ENCODE results near the gene PCDHA7.
"Not testable (repeated sequence)": the region's sequence is repeated elsewhere in the genome, so short reads cannot be mapped to it uniquely, and the experiment has no call there.

PCDHA7 gene, protein sequence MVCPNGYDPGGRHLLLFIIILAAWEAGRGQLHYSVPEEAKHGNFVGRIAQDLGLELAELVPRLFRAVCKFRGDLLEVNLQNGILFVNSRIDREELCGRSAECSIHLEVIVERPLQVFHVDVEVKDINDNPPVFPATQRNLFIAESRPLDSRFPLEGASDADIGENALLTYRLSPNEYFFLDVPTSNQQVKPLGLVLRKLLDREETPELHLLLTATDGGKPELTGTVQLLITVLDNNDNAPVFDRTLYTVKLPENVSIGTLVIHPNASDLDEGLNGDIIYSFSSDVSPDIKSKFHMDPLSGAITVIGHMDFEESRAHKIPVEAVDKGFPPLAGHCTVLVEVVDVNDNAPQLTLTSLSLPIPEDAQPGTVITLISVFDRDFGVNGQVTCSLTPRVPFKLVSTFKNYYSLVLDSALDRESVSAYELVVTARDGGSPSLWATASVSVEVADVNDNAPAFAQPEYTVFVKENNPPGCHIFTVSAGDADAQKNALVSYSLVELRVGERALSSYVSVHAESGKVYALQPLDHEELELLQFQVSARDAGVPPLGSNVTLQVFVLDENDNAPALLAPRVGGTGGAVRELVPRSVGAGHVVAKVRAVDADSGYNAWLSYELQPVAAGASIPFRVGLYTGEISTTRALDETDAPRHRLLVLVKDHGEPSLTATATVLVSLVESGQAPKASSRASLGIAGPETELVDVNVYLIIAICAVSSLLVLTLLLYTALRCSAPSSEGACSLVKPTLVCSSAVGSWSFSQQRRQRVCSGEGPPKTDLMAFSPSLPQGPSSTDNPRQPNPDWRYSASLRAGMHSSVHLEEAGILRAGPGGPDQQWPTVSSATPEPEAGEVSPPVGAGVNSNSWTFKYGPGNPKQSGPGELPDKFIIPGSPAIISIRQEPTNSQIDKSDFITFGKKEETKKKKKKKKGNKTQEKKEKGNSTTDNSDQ

DNA sequence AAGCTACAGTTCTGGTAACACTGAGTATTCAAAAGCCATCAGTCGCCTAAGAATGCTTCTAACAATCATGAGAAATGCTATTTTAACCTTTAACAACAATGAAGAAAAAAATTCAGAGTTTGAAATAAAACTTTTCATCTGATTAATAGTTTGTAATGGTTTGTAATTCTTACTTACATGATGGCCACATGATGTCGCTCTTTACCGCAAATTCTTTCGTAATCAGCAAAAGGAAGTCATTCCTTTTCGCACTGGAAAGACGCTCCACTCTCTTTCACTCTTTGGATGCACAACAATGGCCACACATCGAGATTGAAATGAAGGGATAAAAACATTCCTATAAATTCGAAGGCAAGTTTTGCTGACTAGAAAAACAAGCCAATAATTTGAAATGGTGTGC is at the start of gene PCDHA7:
TSS of gene PCDHA7 (plus strand) at position 277 of the 400 bp plus-strand sequence. CDS start at position 392, 115 bp downstream.
- DNase-seq = no peak

DNA sequence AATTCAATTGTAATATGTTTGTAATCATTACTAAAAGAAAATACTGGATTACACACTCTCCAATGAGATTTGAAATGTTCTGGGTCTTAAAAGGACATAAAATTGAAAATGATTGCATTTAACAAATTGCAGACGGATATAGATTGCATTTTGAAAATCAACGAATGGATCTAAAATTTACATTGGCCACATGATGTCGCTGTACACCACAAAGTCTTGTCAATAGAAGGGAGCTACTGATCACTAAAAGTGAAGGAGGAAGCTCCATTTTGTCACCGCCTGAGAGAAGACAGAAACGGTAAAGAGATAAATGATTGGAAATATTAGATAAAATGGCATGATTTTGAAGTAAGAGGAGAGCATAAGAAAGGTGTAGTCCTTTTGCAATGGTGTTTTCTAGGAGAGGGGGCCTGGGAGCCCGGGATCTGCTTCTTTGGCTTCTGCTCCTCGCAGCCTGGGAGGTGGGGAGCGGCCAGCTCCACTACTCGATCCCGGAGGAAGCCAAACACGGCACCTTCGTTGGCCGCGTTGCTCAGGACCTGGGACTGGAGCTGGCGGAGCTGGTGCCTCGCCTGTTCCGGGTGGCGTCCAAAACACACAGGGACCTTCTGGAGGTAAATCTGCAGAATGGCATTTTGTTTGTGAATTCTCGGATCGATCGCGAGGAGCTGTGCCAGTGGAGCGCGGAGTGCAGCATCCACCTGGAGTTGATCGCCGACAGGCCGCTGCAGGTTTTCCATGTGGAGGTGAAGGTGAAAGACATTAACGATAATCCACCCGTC is 48.0 kb upstream of the PCDHA7 start, which contains the start of gene PCDHA1:
TSS of gene PCDHA1 (plus strand) at position 236 of the 782 bp plus-strand sequence.
- no peak for DNase-seq

DNA sequence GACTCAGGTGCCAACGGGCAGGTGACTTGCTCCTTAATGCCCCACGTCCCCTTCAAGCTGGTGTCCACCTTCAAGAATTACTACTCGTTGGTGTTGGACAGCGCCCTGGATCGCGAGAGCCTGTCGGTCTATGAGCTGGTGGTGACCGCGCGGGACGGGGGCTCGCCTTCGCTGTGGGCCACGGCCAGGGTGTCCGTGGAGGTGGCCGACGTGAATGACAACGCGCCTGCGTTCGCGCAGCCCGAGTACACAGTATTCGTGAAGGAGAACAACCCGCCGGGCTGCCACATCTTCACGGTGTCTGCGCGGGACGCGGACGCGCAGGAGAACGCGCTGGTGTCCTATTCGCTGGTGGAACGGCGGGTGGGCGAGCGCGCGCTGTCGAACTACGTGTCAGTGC is 46.6 kb upstream of the PCDHA7 start:
- not testable (repeated sequence) for DNase-seq

DNA sequence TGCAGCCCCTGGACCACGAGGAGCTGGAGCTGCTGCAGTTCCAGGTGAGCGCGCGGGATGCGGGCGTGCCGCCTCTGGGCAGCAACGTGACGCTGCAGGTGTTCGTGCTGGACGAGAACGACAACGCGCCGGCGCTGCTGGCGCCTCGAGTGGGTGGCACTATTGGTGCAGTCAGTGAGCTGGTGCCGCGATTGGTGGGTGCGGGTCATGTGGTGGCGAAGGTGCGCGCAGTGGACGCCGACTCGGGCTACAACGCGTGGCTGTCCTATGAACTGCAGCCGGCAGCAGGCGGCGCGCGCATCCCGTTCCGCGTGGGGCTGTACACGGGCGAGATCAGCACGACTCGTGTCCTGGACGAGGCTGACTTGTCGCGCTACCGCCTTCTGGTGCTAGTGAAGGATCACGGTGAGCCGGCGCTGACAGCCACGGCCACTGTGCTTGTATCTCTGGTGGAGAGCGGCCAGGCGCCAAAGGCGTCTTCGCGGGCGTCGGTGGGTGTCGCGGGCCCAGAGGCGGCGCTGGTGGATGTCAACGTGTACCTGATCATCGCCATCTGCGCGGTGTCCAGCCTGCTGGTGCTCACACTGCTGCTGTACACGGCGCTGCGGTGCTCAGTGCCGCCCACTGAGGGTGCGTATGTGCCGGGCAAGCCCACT is 46.1 kb upstream of the PCDHA7 start:
- DNase-seq = not testable (repeated sequence)

DNA sequence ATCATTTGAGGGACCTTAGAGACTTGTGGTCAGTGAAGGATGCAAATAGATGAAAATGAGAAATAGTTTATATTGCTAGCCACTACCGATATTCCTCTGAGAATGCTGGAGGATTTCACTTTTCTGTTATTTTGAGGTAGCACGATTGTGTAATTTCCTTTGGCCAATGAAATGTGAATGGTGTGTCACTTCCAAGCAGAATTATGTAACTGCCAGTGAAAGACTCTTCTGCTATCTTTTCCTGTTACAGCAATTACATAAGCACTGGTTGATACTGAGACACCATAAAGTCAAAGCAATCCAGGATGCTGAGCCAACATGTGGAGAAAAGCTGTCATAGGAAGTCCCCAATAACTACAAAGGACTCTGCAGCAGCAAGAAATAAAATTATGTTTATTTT is 43.0 kb upstream of the PCDHA7 start:
- DNase-seq = no peak

DNA sequence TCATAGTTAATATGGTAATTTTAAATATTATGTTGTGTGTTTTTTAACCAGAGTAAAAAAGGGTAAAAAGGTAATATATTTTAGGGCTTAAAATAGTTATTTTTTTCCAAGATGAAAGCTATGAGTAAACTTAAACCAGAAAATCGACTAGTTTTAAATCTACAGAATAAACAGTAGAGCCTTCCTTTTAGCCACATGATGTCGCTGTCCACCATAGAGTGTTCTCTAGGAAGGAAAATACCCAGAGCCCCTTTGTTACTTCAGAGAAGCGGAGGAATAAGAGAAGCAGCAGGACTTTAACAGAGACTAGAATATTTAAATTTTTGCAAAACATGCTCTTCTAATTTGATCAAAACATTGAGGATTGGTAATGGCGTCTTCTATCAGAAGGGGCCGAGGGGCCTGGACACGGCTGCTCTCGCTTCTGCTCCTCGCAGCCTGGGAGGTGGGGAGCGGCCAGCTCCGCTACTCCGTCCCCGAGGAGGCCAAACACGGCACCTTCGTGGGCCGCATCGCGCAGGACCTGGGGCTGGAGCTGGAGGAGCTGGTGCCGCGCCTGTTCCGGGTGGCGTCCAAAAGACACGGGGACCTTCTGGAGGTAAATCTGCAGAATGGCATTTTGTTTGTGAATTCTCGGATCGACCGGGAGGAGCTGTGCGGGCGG is 39.3 kb upstream of the PCDHA7 start, which contains the start of gene PCDHA2:
TSS of gene PCDHA2 (plus strand) at position 258 of the 664 bp plus-strand sequence.
- DNase-seq = no peak

DNA sequence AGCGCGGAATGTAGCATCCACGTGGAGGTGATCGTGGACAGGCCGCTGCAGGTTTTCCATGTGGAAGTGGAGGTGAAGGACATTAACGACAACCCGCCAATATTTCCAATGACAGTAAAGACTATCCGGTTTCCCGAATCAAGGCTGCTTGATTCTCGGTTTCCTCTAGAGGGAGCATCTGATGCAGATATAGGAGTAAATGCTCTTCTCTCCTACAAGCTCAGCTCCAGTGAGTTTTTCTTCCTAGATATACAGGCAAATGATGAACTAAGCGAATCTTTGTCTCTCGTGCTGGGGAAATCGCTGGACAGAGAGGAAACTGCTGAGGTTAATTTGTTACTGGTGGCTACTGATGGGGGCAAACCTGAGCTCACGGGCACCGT is 38.8 kb upstream of the PCDHA7 start:
- DNase-seq = no peak

DNA sequence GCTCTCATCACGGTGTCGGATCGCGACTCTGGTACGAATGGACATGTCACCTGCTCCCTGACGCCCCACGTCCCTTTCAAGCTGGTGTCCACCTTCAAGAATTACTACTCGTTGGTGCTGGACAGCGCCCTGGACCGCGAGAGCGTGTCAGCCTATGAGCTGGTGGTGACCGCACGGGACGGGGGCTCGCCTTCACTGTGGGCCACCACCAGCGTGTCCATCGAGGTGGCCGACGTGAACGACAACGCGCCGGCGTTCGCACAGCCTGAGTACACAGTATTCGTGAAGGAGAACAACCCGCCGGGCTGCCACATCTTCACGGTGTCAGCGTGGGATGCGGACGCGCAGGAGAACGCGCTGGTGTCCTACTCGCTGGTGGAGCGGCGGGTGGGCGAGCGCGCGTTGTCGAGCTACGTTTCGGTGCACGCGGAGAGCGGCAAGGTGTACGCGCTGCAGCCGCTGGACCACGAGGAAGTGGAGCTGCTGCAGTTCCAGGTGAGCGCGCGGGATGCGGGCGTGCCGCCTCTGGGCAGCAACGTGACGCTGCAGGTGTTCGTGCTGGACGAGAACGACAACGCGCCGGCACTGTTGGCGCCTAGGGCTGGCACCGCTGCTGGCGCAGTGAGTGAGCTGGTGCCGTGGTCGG is 37.9 kb upstream of the PCDHA7 start:
- not testable (repeated sequence) for DNase-seq

DNA sequence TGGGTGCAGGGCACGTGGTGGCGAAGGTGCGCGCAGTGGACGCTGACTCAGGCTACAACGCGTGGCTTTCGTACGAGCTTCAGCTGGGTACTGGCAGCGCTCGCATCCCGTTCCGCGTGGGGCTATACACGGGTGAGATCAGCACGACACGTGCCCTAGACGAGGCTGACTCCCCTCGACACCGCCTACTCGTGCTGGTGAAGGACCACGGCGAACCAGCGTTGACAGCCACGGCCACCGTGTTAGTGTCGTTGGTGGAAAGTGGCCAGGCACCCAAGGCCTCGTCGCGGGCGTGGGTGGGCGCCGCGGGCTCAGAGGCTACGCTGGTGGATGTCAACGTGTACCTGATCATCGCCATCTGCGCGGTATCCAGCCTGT is 37.4 kb upstream of the PCDHA7 start:
- no peak for DNase-seq

DNA sequence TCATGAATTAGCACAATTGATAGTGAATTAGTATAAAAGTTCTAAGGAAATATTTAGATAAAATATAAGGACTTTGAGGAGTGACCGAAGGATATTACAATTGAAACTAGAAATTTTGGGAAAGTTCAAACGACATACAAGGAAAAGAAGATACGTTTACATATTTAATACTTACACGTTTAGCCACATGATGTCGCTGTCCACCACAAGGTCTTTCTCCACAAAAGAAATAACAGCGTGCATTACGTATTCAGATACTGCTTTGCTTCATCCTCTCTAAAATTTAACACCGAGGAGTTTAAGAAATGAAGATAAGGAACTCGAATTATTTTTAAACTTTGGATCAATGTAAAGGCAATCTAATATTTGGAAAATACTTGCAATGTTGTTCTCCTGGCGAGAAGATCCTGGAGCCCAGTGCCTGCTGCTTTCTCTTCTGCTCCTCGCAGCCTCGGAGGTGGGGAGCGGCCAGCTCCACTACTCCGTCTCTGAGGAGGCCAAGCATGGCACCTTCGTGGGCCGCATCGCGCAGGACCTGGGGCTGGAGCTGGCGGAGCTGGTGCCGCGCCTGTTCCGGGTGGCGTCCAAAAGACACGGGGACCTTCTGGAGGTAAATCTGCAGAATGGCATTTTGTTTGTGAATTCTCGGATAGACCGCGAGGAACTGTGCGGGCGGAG is 33.1 kb upstream of the PCDHA7 start, which contains the start of gene PCDHA3:
TSS of gene PCDHA3 (plus strand) at position 242 of the 678 bp plus-strand sequence.
- no peak for DNase-seq

DNA sequence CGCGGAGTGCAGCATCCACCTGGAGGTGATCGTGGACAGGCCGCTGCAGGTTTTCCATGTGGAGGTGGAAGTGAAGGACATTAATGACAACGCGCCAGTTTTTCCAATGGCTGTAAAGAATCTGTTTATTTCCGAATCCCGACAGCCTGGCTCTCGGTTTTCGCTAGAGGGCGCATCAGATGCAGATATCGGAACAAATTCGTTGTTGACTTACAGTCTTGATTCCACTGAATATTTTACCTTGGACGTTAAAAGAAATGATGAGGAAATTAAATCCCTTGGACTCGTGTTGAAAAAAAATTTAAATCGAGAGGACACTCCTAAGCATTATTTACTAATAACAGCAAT is 32.6 kb upstream of the PCDHA7 start:
- no peak for DNase-seq

DNA sequence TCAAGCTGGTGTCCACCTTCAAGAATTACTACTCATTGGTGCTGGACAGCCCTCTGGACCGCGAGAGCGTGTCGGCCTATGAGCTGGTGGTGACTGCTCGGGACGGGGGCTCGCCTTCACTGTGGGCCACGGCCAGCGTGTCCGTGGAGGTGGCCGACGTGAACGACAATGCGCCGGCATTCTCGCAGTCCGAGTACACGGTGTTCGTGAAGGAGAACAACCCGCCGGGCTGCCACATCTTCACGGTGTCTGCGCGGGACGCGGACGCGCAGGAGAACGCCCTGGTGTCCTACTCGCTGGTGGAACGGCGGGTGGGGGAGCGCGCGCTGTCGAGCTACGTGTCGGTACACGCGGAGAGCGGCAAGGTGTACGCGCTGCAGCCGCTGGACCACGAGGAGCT is 31.7 kb upstream of the PCDHA7 start:
- not testable (repeated sequence) for DNase-seq

DNA sequence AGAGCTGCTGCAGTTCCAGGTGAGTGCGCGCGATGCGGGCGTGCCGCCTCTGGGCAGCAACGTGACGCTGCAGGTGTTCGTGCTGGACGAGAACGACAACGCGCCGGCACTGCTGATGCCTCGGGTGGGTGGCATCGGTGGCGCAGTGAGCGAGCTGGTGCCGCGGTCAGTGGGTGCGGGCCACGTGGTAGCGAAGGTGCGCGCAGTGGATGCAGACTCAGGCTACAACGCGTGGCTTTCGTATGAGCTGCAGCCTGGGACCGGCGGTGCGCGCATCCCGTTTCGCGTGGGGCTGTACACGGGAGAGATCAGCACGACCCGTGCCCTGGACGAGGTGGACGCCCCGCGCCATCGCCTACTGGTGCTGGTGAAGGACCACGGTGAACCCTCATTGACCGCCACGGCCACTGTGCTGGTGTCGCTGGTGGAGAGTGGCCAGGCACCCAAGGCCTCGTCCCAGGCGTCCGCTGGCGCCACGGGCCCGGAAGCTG is 31.2 kb upstream of the PCDHA7 start:
- no peak for DNase-seq

DNA sequence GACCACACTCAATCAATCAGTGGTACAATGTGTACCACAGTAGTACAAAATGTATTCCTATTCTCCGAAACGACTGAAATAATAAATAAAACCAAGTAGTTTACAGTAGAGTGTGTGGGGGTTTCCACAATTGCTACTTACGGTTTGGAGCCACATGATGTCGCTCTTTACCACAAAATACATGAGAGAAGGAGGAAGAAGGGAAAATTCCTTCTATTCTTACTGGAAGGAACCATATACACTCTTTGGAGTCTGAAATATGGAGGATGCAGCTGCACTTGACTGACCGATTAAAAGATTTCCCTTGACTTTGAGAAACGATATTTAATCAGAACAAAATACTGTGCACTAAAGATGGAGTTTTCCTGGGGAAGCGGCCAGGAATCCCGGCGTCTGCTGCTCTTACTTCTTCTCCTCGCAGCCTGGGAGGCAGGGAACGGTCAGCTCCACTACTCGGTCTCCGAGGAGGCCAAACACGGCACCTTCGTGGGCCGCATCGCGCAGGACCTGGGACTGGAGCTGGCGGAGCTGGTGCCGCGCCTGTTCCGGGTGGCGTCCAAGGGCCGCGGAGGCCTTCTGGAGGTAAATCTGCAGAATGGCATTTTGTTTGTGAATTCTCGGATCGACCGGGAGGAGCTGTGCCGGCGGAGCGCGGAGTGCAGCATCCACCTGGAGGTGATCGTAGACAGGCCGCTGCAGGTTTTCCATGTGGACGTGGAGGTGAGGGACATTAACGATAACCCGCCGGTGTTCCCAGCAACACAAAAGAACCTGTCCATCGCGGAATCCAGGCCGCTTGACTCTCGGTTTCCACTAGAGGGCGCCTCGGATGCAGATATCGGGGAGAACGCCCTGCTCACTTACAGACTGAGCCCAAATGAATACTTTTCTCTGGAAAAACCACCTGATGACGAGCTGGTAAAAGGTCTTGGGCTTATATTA is 27.0 kb upstream of the PCDHA7 start, which contains the start of gene PCDHA4:
TSS of gene PCDHA4 (plus strand) at position 235 of the 942 bp plus-strand sequence.
- DNase-seq = no peak

DNA sequence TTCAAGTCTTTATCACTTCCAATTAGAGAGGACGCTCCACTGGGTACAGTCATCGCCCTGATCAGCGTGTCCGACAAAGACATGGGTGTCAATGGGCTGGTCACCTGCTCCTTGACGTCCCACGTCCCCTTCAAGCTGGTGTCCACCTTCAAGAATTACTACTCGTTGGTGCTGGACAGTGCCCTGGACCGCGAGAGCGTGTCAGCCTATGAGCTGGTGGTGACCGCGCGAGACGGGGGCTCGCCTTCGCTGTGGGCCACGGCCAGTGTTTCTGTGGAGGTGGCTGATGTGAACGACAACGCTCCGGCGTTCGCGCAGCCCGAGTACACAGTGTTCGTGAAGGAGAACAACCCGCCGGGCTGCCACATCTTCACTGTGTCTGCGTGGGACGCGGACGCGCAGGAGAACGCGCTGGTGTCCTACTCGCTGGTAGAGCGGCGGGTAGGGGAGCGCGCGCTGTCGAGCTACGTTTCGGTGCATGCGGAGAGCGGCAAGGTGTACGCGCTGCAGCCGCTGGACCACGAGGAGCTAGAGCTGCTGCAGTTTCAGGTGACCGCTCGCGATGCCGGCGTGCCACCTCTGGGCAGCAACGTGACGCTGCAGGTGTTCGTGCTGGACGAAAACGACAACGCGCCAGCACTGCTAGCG is 25.7 kb upstream of the PCDHA7 start:
- not testable (repeated sequence) for DNase-seq

DNA sequence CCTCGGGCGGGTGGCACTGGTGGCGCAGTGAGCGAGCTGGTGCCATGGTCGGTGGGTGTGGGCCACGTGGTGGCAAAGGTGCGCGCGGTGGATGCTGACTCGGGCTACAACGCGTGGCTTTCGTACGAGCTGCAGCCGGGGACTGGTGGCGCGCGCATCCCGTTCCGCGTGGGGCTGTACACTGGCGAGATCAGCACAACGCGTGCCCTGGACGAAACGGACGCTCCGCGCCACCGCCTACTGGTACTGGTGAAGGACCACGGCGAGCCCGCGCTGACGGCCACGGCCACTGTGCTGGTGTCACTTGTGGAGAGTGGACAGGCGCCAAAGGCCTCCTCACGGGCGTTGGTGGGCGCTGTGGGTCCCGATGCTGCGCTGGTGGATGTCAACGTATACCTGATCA is 25.2 kb upstream of the PCDHA7 start:
- DNase-seq = no peak

DNA sequence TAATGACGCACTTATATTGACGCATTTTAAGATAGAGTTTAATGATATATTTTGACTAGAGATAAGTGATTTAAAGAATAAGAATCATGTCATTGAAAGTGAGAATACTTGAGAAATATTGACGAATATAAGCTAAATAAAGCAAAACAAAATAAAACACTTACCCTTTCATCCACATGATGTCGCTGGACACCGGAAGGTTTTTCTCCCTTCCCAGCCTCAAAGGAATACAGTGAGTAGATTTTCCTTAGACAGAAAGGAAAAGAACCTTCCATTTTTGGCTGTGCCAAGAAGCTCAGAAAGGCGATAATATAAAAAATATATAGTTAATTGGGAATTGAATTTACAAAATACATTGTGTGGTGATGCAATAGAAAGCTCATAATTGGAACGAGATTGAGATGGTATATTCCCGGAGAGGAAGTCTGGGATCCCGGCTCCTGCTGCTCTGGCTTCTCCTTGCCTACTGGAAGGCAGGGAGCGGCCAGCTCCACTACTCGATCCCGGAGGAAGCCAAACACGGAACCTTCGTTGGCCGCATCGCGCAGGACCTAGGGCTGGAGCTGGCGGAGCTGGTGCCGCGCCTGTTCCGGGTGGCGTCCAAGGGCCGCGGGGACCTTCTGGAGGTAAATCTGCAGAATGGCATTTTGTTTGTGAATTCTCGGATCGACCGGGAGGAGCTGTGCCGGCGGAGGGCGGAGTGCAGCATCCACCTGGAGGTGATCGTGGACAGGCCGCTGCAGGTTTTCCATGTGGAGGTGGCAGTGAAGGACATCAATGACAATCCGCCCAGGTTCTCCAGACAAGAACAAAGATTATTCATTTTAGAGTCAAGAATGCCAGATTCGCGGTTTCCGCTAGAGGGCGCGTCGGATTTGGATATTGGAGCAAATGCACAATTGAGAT is 12.4 kb upstream of the PCDHA7 start, which contains the start of gene PCDHA5:
TSS of gene PCDHA5 (plus strand) at position 239 of the 906 bp plus-strand sequence.
- no peak for DNase-seq
